SJCRH30 (cell line): ENCODE measurements around the gene ABHD14A. TPM values are rescaled to one million over a fixed set of nuclear protein-coding genes. Genes with fewer than 3 reads are reported as not detected.

ENCODE experiments used
- DNase-seq, 2 experiments: peaks; one replicate each; pipeline ENCODE4 v3.0.0-alpha.2; 2015 to 2020
- H3K27ac ChIP-seq: fragments of 250-450 bp; sonication (Bioruptor Pico); 2 replicates; pipeline ENCODE4 v1.5.1; 2020; ENCODE audit warnings: mild to moderate bottlenecking, moderate library complexity
- H3K27me3 ChIP-seq: fragments of 250-450 bp; sonication (Bioruptor Pico); 2 replicates; pipeline ENCODE4 v1.5.1; 2020; ENCODE audit warnings: mild to moderate bottlenecking, moderate library complexity
- H3K36me3 ChIP-seq: fragments of 250-450 bp; sonication (Bioruptor Pico); 2 replicates; pipeline ENCODE4 v1.5.1; 2020; ENCODE audit warnings: mild to moderate bottlenecking, moderate library complexity
- H3K4me1 ChIP-seq: fragments of 250-450 bp; sonication (Bioruptor Pico); 2 replicates; pipeline ENCODE4 v1.5.1; 2020; ENCODE audit warnings: mild to moderate bottlenecking, moderate library complexity
- H3K4me3 ChIP-seq: fragments of 250-450 bp; sonication (Bioruptor Pico); 2 replicates; pipeline ENCODE4 v1.5.1; 2020; ENCODE audit warnings: mild to moderate bottlenecking, moderate library complexity
- H3K9me3 ChIP-seq: fragments of 250-450 bp; sonication (Bioruptor Pico); replicated peaks from 2 replicates; pipeline ENCODE4 v1.5.1; 2020; ENCODE audit warnings: mild to moderate bottlenecking, moderate library complexity
- total RNA-seq: library from RNA; depleted of rRNA; stranded (reverse); fragments of >200 nt; shearing (Covaris generic); gene quantifications from 2 replicates; pipeline ENCODE4 v1.2.3, GENCODE V29; 2014

ABHD14A gene
- total RNA-seq, 1 experiment from 2014 or later, result 9.6 TPM

GRCh38 chr3:51945031-51945840 lies 29.6 kb upstream of the ABHD14A start:
- Histone ChIP-seq H3K36me3 (no peaks in the 10 kb centered on the region), H3K27me3 (no peaks in the 10 kb centered on the region), H3K9me3 (no peaks in the 10 kb centered on the region), H3K4me1 (0 out of 2 replicates have a peak, but pooled peaks cover 7% of the 10 kb centered on the region), H3K4me3 (no peak overlapping the region), H3K27ac (no peak overlapping the region)
- DNase-seq, result no peak

- Histone ChIP-seq H3K36me3 (no peaks in the 10 kb centered on the region), H3K27ac (no peak overlapping the region), H3K4me1 (0 out of 2 replicates have a peak, but pooled peaks cover 4% of the 10 kb centered on the region), H3K27me3 (no peaks in the 10 kb centered on the region), H3K9me3 (no peaks in the 10 kb centered on the region), H3K4me3 (no peak overlapping the region)
- DNase-seq, result no peak
These were observed 28.7 kb upstream of the ABHD14A start for GRCh38 chr3:51945926-51946705.

GRCh38 chr3:51946796-51947195 lies 28.1 kb upstream of the ABHD14A start:
- no peak overlapping the region for H3K4me3 ChIP-seq

GRCh38 chr3:51947215-51947900 lies 27.5 kb upstream of the ABHD14A start:
- 0 out of 2 replicates have a peak, but pooled peaks cover 4% of the 10 kb centered on the region for H3K4me1 ChIP-seq
- no peaks in the 10 kb centered on the region for H3K36me3 ChIP-seq
- H3K27me3 ChIP-seq, result no peaks in the 10 kb centered on the region
- H3K4me3 ChIP-seq, result no peak overlapping the region
- no peak for DNase-seq
- no peaks in the 10 kb centered on the region for H3K9me3 ChIP-seq
- H3K27ac ChIP-seq, result no peak overlapping the region

More at GRCh38 chr3:51946796-51947195, 28.1 kb upstream of the ABHD14A start:
- Histone ChIP-seq H3K36me3 (no peaks in the 10 kb centered on the region), H3K9me3 (no peaks in the 10 kb centered on the region), H3K27me3 (no peaks in the 10 kb centered on the region), H3K4me1 (0 out of 2 replicates have a peak, but pooled peaks cover 4% of the 10 kb centered on the region), H3K27ac (no peak overlapping the region)
- no peak for DNase-seq

GRCh38 chr3:51948016-51948580 lies 26.8 kb upstream of the ABHD14A start:
- Histone ChIP-seq H3K9me3 (no peaks in the 10 kb centered on the region), H3K27me3 (no peaks in the 10 kb centered on the region), H3K27ac (no peak overlapping the region), H3K4me1 (0 out of 2 replicates have a peak, but pooled peaks cover under 1% of the 10 kb centered on the region), H3K4me3 (no peak overlapping the region), H3K36me3 (no peaks in the 10 kb centered on the region)
- DNase-seq, result no peak

- H3K4me3 ChIP-seq, result no peak overlapping the region
- H3K27ac ChIP-seq, result no peak overlapping the region
- H3K36me3 ChIP-seq, result no peaks in the 10 kb centered on the region
- H3K4me1 ChIP-seq, result peaks cover 7% of the 10 kb centered on the region; the same call in 1 of the 2 replicates
- DNase-seq, result no peak
- H3K27me3 ChIP-seq, result no peaks in the 10 kb centered on the region
- H3K9me3 ChIP-seq, result no peaks in the 10 kb centered on the region
These were observed 25.7 kb upstream of the ABHD14A start for GRCh38 chr3:51949121-51949520.

GRCh38 chr3:51950899-51951298 lies 24.0 kb upstream of the ABHD14A start:
- no peak for DNase-seq
- peaks cover 2% of the 10 kb centered on the region for H3K36me3 ChIP-seq
- H3K4me3 ChIP-seq, result no peak overlapping the region
- peaks cover 8% of the 10 kb centered on the region; the same call in 1 of the 2 replicates for H3K4me1 ChIP-seq
- H3K9me3 ChIP-seq, result no peaks in the 10 kb centered on the region
- H3K27ac ChIP-seq, result no peak overlapping the region
- H3K27me3 ChIP-seq, result no peaks in the 10 kb centered on the region

GRCh38 chr3:51953445-51953844 lies 21.4 kb upstream of the ABHD14A start:
- Histone ChIP-seq H3K4me3 (no peak overlapping the region), H3K36me3 (peaks cover 22% of the 10 kb centered on the region), H3K27ac (no peak overlapping the region), H3K4me1 (peaks cover 8% of the 10 kb centered on the region; the same call in 1 of the 2 replicates), H3K9me3 (no peaks in the 10 kb centered on the region), H3K27me3 (no peaks in the 10 kb centered on the region)
- DNase-seq, result no peak

- Histone ChIP-seq H3K36me3 (peaks cover 29% of the 10 kb centered on the region), H3K4me3 (no peak overlapping the region), H3K9me3 (no peaks in the 10 kb centered on the region), H3K27ac (no peak overlapping the region), H3K27me3 (no peaks in the 10 kb centered on the region), H3K4me1 (peaks cover 8% of the 10 kb centered on the region; the same call in 1 of the 2 replicates)
- DNase-seq, result no peak
These were observed 20.8 kb upstream of the ABHD14A start for GRCh38 chr3:51954105-51954504.

- Histone ChIP-seq H3K4me3 (no peak overlapping the region), H3K36me3 (peaks cover 35% of the 10 kb centered on the region), H3K27ac (no peak overlapping the region), H3K9me3 (no peaks in the 10 kb centered on the region), H3K4me1 (peaks cover 8% of the 10 kb centered on the region; the same call in 1 of the 2 replicates), H3K27me3 (no peaks in the 10 kb centered on the region)
- no peak for DNase-seq
These were observed 20.2 kb upstream of the ABHD14A start for GRCh38 chr3:51954713-51955112.

- Histone ChIP-seq H3K9me3 (no peaks in the 10 kb centered on the region), H3K4me1 (peaks cover 8% of the 10 kb centered on the region; the same call in 1 of the 2 replicates), H3K27ac (no peak within 1 kb of the TSS), H3K27me3 (no peaks in the 10 kb centered on the region), H3K36me3 (peaks cover 41% of the 10 kb centered on the region), H3K4me3 (no peak within 1 kb of the TSS)
- DNase-seq, result no peak
These were observed 19.5 kb upstream of the ABHD14A start, which contains the start of gene GPR62 for GRCh38 chr3:51955175-51955892. TSS of gene GPR62 (plus strand) at chr3:51955381. CDS start at chr3:51955653, 272 bp downstream.

GRCh38 chr3:51955893-51956770 lies 18.7 kb upstream of the ABHD14A start:
- no peak for DNase-seq
- H3K36me3 ChIP-seq, result peaks cover 48% of the 10 kb centered on the region
- peaks cover 8% of the 10 kb centered on the region; the same call in 1 of the 2 replicates for H3K4me1 ChIP-seq
- no peak overlapping the region for H3K4me3 ChIP-seq
- no peak overlapping the region for H3K27ac ChIP-seq
- no peaks in the 10 kb centered on the region for H3K27me3 ChIP-seq
- H3K9me3 ChIP-seq, result no peaks in the 10 kb centered on the region
